Measurements from ENCODE around the gene OR52H1.

GRCh38 chr11:5531053-5531831 lies 17.1 kb downstream of the OR52H1 start:
- TF ChIP-seq CTCF (IDR thresholded peaks at IDR 0.05; ENCODE audit: insufficient read depth, low read depth, low read length), result no peak
- TF ChIP-seq EZH2 (IDR thresholded peaks at IDR 0.05; ENCODE audit: insufficient read depth, low read length), result no peak
